Measurements from ENCODE around the gene CAMK1G.

CAMK1G gene

GRCh38 chr1:209625791-209626285 is 42.3 kb downstream of the CAMK1G start:
- TF ChIP-seq, protein P1, sequence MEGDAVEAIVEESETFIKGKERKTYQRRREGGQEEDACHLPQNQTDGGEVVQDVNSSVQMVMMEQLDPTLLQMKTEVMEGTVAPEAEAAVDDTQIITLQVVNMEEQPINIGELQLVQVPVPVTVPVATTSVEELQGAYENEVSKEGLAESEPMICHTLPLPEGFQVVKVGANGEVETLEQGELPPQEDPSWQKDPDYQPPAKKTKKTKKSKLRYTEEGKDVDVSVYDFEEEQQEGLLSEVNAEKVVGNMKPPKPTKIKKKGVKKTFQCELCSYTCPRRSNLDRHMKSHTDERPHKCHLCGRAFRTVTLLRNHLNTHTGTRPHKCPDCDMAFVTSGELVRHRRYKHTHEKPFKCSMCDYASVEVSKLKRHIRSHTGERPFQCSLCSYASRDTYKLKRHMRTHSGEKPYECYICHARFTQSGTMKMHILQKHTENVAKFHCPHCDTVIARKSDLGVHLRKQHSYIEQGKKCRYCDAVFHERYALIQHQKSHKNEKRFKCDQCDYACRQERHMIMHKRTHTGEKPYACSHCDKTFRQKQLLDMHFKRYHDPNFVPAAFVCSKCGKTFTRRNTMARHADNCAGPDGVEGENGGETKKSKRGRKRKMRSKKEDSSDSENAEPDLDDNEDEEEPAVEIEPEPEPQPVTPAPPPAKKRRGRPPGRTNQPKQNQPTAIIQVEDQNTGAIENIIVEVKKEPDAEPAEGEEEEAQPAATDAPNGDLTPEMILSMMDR (IDR thresholded peaks at IDR 0.05; ENCODE audit: extremely low read depth, missing control alignments) = no peak
- no peak for DNase-seq (ENCODE audit: low spot score)

- TF ChIP-seq, protein P1 (IDR thresholded peaks at IDR 0.05; ENCODE audit: extremely low read depth, missing control alignments) = no peak
- DNase-seq (ENCODE audit: low spot score) = no peak
These were observed 43.0 kb downstream of the CAMK1G start for GRCh38 chr1:209626346-209627026.

GRCh38 chr1:209627027-209627731 is 43.7 kb downstream of the CAMK1G start:
- DNase-seq (ENCODE audit: low spot score) = no peak
- TF ChIP-seq, protein P1 (IDR thresholded peaks at IDR 0.05; ENCODE audit: extremely low read depth, missing control alignments) = no peak

DNA sequence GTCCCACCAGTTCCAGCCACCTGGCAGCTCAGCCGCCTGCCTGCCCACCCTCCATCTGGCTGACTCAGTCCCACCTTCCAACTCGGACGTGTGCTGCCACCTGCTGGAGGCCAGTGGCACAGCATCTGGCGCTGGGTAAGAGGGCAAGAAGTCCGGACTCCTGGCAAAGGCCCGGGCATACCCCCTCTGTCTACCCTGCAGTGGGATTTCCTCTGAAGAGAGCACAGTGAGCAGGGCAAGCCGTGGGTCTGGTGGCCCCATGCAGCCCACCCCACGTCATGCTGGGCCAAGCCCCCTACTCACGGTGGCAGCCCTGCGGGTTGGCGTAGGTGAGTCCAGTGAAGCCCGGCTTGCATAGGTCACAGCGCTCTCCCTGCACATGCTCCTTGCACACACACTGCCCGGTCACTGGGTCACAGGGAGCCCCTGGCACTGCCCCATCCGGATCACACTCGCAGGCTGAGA is 44.2 kb downstream of the CAMK1G start:
- DNase-seq (ENCODE audit: low spot score) = peak; percentile 75
- TF ChIP-seq, protein P1 (IDR thresholded peaks at IDR 0.05; ENCODE audit: extremely low read depth, missing control alignments) = peak; percentile 98

- TF ChIP-seq, protein P1 (IDR thresholded peaks at IDR 0.05; ENCODE audit: extremely low read depth, missing control alignments) = no peak
- DNase-seq (ENCODE audit: low spot score) = no peak
These were observed 45.2 kb downstream of the CAMK1G start for GRCh38 chr1:209628618-209629299.

GRCh38 chr1:209629621-209630382 is 46.3 kb downstream of the CAMK1G start:
- no peak for DNase-seq (ENCODE audit: low spot score)
- TF ChIP-seq, protein P1 (IDR thresholded peaks at IDR 0.05; ENCODE audit: extremely low read depth, missing control alignments) = no peak

Measured in GM20000 (cell line).